Stimulated activated CD4-positive, alpha-beta T cell treated with anti-CD3 and anti-CD28 coated beads, Interleukin-4, amount 100 ng/mL, for 48 hours (primary cell): Measurements from ENCODE around the gene KCNK3.

Source experiments
- DNase-seq, 2 donors: peaks; one replicate each; pipeline ENCODE4 v3.0.0-alpha.2; 2020; ENCODE audit warnings: low read depth in 2 of 2

The KCNK3 gene

GRCh38 chr2:26666671-26667070 is 25.9 kb upstream of the KCNK3 start:
- no peak for DNase-seq

GRCh38 chr2:26668041-26668440 is 24.5 kb upstream of the KCNK3 start:
- no peak for DNase-seq

GRCh38 chr2:26668856-26669750 is 23.4 kb upstream of the KCNK3 start:
- no peak for DNase-seq

GRCh38 chr2:26670171-26670570 is 22.4 kb upstream of the KCNK3 start:
- DNase-seq: no peak

- no peak for DNase-seq
Measured at GRCh38 chr2:26670931-26671460, 21.5 kb upstream of the KCNK3 start.

GRCh38 chr2:26671691-26672090 is 20.8 kb upstream of the KCNK3 start:
- no peak for DNase-seq

GRCh38 chr2:26672112-26672817 is 20.3 kb upstream of the KCNK3 start:
- no peak for DNase-seq

- no peak for DNase-seq
Measured at GRCh38 chr2:26672818-26673393, 19.6 kb upstream of the KCNK3 start.

GRCh38 chr2:26674002-26674751 is 18.3 kb upstream of the KCNK3 start:
- no peak for DNase-seq

GRCh38 chr2:26674771-26675170 is 17.8 kb upstream of the KCNK3 start:
- no peak for DNase-seq

GRCh38 chr2:26675651-26676255 is 16.8 kb upstream of the KCNK3 start:
- no peak for DNase-seq

GRCh38 chr2:26678035-26678434 is 14.5 kb upstream of the KCNK3 start:
- no peak for DNase-seq

GRCh38 chr2:26679867-26680266 is 12.7 kb upstream of the KCNK3 start:
- DNase-seq: no peak

GRCh38 chr2:26681656-26682055 is 10.9 kb upstream of the KCNK3 start:
- DNase-seq: no peak

- DNase-seq: no peak
Measured at GRCh38 chr2:26682155-26682554, 10.4 kb upstream of the KCNK3 start.

- DNase-seq: no peak
Measured at GRCh38 chr2:26683583-26683982, 8.9 kb upstream of the KCNK3 start.

- DNase-seq: no peak
Measured at GRCh38 chr2:26685341-26685740, 7.2 kb upstream of the KCNK3 start.

GRCh38 chr2:26685989-26686839 is 6.3 kb upstream of the KCNK3 start:
- DNase-seq: no peak

- DNase-seq: no peak
Measured at GRCh38 chr2:26687328-26687727, 5.2 kb upstream of the KCNK3 start.

- DNase-seq: no peak
Measured at GRCh38 chr2:26687801-26688200, 4.7 kb upstream of the KCNK3 start.
